Kidney capillary endothelial cell (primary cell): ENCODE results near the gene ETV5.

Experiments used
- DNase-seq: peaks from one replicate; pipeline ENCODE4 v3.0.0-alpha.2; 2018; ENCODE audit warnings: low spot score

The ETV5 gene

GRCh38 chr3:186108941-186109865 lies at the start of gene ETV5:
Gene ETV5 (minus strand): TSS chr3:186109089. CDS start chr3:186105868, 3,221 bp downstream.
- DNase-seq, result peak; percentile 97

DNA sequence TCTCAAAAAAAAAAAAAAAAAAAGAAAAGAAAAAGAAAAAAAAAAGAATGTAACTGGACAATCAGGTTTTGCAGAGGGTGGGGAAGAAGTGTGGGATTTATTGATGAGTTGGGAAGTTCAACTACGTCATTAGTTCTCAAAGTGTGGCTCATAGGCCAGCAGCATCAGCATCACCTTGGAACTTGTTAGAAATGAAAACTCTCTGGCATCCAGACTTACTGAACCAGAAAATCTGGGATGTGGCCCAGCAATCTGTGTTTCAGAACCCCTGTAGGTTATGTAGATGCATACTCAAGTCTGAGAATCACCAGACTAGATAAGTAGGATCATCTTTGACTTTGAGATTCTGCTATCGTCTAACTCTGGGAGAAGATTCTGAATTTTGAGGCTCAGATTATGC lies 45.8 kb upstream of the ETV5 start:
- DNase-seq, result no peak

- DNase-seq, result no peak
Measured at GRCh38 chr3:186152889-186153292, 44.0 kb upstream of the ETV5 start.

DNA sequence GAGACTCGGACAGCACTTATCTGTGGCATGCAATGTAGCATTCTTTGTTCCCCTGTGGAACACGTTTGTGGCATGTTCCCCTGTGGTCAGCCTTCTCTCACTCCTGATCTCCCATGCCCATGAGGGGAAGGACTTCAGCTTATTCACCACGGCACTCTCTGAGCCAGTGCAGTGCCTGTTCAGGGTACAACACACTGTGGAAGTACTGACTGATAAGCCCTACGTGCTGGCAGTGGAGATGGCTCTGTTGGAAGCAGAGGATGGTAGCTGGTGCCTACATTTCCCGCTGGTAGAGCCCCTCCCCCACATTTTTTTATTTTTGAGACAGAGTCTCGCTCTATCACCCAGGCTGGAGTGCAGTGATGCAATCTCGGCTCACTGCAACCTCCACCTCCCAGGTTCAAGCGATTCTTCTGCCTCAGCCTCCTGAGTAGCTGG lies 43.5 kb upstream of the ETV5 start:
- no peak for DNase-seq

GRCh38 chr3:186151077-186151971 lies 42.4 kb upstream of the ETV5 start:
- no peak for DNase-seq

DNA sequence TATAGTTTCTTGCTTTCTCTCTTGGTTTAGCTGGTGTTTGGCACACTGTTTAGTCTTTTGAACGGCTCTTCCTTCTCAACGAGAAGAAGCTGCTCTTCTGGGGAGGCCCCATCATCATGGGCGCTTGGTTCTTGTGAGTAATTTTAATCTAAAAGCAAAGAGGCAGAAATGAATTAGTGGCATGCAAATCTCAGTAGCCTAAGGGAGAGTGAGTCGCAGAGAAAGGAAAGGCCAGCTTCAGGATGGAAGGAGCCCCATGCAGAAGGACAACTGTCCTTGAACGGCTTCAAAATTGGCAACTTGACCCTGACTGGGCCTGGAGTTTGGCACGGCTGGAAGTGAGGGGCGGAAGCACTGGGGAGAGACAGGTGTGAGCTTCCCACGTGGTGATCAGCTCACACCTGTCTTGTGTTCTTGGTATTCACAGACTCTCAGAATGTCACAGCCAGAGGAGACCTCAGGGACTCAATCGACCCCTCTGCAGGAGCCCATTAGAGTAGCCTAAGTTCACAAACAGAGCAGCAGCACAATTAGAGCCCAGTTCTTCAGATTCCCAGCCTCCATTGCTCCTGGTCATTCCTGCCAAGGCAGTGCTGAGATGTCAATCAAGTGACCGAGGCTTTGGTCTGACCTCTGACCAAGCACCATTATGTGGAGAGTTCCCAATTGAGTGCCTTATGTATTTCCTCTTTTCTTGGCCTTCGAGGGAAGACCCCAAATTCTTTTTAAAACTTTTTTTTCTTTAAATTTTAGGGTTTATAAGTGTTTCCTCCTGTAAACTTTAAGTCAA lies 41.3 kb upstream of the ETV5 start:
- DNase-seq, result no peak

DNA sequence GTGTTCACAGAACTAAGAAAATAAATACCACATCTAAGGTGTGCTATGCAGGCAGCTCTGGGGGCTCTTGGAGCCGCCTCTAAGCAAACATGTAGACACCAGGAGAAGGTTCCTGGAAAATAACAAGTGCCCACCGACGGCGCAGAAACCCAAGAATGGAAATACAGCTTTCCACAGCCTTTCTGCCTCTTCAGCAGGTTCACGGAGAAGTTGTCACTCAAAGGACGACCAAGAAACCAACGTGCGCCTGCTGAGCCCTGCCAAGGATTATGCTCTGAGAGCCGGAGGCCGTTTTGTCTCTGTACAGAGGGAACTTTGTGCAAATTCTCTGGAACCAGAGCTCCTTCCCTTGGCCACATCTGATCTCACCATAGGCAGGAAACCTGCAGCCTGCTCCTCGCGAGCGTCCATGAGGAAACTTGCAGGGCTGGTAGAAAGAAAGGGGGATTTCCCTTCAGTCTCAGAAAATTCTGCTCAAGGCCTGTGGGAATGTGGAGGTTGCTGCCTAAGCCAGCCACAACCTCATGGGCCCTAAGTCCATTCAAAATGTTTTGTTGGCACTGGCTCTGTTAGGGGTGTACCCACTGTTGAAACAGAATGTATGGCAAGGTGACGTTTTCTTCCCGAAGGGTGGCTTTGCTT lies 40.6 kb upstream of the ETV5 start:
- DNase-seq, result no peak

DNA sequence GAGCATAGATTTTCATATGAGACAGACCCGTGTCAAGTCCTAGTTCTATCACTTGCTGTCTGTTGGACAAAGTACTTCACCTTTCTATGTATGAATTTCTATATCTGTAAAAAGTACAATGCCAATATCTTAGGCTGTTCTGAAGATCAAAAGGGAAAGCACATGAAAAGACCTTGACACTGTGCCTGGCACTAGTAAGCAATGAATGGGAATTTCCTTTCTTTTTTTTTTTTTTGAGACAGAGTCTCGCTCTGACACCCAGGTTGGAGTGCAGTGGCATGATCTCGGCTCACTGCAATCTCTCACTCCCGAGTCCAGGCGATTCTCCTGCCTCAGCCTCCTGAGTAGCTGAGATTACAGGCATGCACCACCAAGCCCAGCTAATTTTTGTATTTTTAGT lies 35.4 kb upstream of the ETV5 start:
- DNase-seq, result no peak

GRCh38 chr3:186143250-186143649 lies 34.4 kb upstream of the ETV5 start:
- DNase-seq, result no peak

- DNase-seq, result no peak
Measured at GRCh38 chr3:186142393-186142932, 33.6 kb upstream of the ETV5 start.

DNA sequence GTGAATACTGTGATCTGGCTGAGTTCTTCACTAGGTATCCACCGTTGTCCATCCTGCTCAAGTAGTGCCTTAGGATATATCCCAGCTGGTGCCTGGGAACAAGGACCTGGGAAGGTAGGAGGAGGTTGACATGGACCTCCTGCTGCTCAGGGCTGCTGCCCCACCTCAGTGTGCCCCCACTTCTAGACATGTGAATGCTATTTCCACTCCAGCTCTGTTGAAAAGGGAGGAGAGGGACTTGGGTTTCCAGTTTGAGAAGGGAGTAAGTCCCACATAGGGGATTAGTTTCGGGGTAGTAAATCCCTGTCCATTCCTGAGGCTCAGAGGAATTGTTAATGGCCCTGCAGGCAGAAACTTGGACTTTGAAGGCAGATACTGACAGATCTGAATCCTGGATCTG lies 32.9 kb upstream of the ETV5 start:
- DNase-seq, result no peak

- DNase-seq, result no peak
Measured at GRCh38 chr3:186138272-186138981, 29.5 kb upstream of the ETV5 start.

GRCh38 chr3:186137051-186137685 lies 28.3 kb upstream of the ETV5 start:
- peak; percentile 32 for DNase-seq

- no peak for DNase-seq
Measured at GRCh38 chr3:186133980-186134379, 25.1 kb upstream of the ETV5 start.

DNA sequence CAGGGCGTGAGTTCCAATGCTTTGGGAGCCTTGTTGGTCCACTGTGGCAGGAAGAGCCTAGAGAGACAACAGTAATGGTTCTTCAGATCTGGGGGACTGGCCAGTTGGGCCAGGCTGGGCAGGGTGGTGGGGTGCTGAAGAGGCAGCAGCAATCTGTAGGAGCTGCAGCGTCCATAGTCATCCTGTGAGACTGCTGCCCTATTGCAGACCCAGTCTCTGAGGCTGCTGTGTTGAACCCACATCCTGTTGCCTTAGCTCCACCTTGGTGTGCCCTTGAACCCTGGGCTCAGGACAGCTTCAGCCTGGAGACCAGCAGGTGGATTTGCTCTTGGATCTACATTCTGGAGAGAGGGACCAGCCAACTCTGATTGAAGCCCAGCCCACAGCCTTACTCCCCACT lies 23.6 kb upstream of the ETV5 start:
- no peak for DNase-seq

GRCh38 chr3:186129206-186129605 lies 20.3 kb upstream of the ETV5 start:
- DNase-seq, result no peak

GRCh38 chr3:186128158-186128557 lies 19.3 kb upstream of the ETV5 start:
- no peak for DNase-seq

DNA sequence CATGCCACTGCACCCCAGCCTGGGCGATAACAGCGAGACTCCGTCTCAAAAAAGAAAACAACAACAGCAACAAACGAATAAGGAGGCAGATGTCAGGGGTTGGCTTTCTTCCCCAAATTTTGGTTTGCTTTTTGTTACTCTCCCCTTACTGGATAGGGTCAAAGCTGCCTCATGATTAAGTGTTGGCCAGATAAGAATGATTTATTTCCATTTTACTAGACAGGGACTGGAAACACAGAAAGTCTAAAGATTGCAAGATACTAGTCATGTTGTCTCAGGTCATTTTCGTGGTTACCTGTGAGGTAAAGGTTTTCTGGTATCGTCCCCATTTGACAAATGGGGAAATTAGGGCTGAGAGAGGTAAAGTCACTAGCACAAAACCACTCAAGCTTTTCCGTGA lies 18.6 kb upstream of the ETV5 start:
- DNase-seq, result no peak

DNA sequence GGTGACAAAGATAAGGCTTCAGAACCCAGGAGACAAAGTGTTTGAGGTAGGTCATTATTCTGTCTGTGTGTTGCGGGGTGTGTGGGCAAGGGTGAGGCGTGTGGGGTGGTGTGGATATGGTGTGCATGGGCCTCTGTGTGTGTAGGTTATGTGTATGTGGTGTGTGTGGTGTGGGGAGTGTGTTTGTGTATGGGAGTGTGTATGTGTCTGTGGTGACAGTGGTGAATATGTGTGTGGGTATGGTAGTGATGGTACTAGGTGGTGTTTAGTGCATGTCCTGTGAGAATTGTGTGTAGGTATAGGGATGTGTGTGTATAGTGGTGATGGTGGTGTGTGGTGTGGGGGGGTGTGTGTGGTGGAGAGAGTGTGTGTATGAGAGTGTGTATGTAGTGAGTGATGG lies 16.2 kb upstream of the ETV5 start:
- DNase-seq, result no peak

DNA sequence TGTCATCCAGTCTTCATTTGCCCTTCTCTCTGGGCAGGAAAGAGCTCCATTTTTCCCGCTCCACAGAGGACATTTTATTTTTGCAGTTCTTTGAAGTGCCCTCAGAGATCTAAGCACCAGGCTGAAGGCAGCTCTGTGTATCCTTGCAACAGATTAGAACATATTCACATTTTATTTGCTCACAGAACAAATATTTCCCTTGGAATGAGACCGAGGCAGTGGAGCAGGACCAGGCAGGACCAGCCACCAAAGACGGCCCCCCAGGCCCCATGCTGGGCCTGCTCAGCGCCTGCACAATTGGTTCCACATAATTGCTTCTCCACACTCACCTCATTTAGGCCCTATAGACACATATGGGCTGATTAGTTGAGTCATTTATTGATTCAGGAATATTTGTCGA lies 15.7 kb upstream of the ETV5 start:
- no peak for DNase-seq
